Measurements from ENCODE around the gene CES5A.
"Not testable (repeated sequence)": the region's sequence is repeated elsewhere in the genome, so short reads cannot be mapped to it uniquely, and the experiment has no call there.

The CES5A gene

GRCh38 chr16:55832773-55833691 is 42.1 kb downstream of the CES5A start, which contains the start of gene CES1:
Gene CES1, minus strand, starts transcription at chr16:55833096. Its CDS starts 41 bp downstream, at chr16:55833055.
- no peaks in the 10 kb centered on the region for H3K36me3 ChIP-seq (replicated peaks)
- DNase-seq, result no peak
- H3K27ac ChIP-seq, result no peak within 1 kb of the TSS
- no peak within 1 kb of the TSS for H3K4me3 ChIP-seq (ENCODE audit: low read depth, low read length)
- in situ Hi-C loops (cut with HindIII; ENCODE audit: low pct_ligation_motif_present, low sequenced_read_pairs), result loop anchor here (25.0 kb wide), 1 partner anchor 396 kb away; no protein-coding TSS in a partner anchor
- TF ChIP-seq CTCF (IDR thresholded peaks at IDR 0.05; ENCODE audit: low read depth, low read length, missing control alignments), result no peak
- H3K27me3 ChIP-seq (replicated peaks), result no peaks in the 10 kb centered on the region

GRCh38 chr16:55832425-55832772 is 42.8 kb downstream of the CES5A start:
- Histone ChIP-seq H3K27ac (no peak overlapping the region), H3K36me3 (replicated peaks) (no peaks in the 10 kb centered on the region), H3K4me3 (ENCODE audit: low read depth, low read length) (no peak overlapping the region), H3K27me3 (replicated peaks) (no peaks in the 10 kb centered on the region)
- no peak for DNase-seq
- TF ChIP-seq CTCF (IDR thresholded peaks at IDR 0.05; ENCODE audit: low read depth, low read length, missing control alignments), result no peak
- in situ Hi-C loops (cut with HindIII; ENCODE audit: low pct_ligation_motif_present, low sequenced_read_pairs), result loop anchor here (25.0 kb wide), 1 partner anchor 395 kb away; no protein-coding TSS in a partner anchor

- no peak overlapping the region for H3K27ac ChIP-seq
- in situ Hi-C loops (cut with HindIII; ENCODE audit: low pct_ligation_motif_present, low sequenced_read_pairs), result loop anchor here (25.0 kb wide), 1 partner anchor 393 kb away; no protein-coding TSS in a partner anchor
- DNase-seq, result no peak
- H3K4me3 ChIP-seq (ENCODE audit: low read depth, low read length), result no peak overlapping the region
- H3K27me3 ChIP-seq (replicated peaks), result no peaks in the 10 kb centered on the region
- no peaks in the 10 kb centered on the region for H3K36me3 ChIP-seq (replicated peaks)
- TF ChIP-seq CTCF (IDR thresholded peaks at IDR 0.05; ENCODE audit: low read depth, low read length, missing control alignments), result no peak
Observed at GRCh38 chr16:55830658-55831294, 44.4 kb downstream of the CES5A start.

GRCh38 chr16:55829232-55829631 is 45.9 kb downstream of the CES5A start:
- not testable (repeated sequence) for H3K27ac ChIP-seq; H3K36me3 ChIP-seq (replicated peaks); H3K27me3 ChIP-seq (replicated peaks); DNase-seq; H3K4me3 ChIP-seq (ENCODE audit: low read depth, low read length)
- in situ Hi-C loops (cut with HindIII; ENCODE audit: low pct_ligation_motif_present, low sequenced_read_pairs), result loop anchor here (25.0 kb wide), 1 partner anchor 392 kb away; no protein-coding TSS in a partner anchor

GRCh38 chr16:55828680-55829079 is 46.5 kb downstream of the CES5A start:
- Histone ChIP-seq H3K27me3 (replicated peaks) (no peaks in the 10 kb centered on the region), H3K36me3 (replicated peaks) (no peaks in the 10 kb centered on the region), H3K27ac (no peak overlapping the region), H3K4me3 (ENCODE audit: low read depth, low read length) (no peak overlapping the region)
- no peak for DNase-seq
- TF ChIP-seq CTCF (IDR thresholded peaks at IDR 0.05; ENCODE audit: low read depth, low read length, missing control alignments), result no peak
- in situ Hi-C loops (cut with HindIII; ENCODE audit: low pct_ligation_motif_present, low sequenced_read_pairs), result loop anchor here (25.0 kb wide), 1 partner anchor 391 kb away; no protein-coding TSS in a partner anchor

GRCh38 chr16:55825115-55825728 is 50.0 kb downstream of the CES5A start:
- no peak for TF ChIP-seq CTCF (IDR thresholded peaks at IDR 0.05; ENCODE audit: low read depth, low read length, missing control alignments)
- in situ Hi-C loops (cut with HindIII; ENCODE audit: low pct_ligation_motif_present, low sequenced_read_pairs), result loop anchor here (25.0 kb wide), 1 partner anchor 388 kb away; no protein-coding TSS in a partner anchor
- DNase-seq, result no peak
- no peaks in the 10 kb centered on the region for H3K36me3 ChIP-seq (replicated peaks)
- H3K4me3 ChIP-seq (ENCODE audit: low read depth, low read length), result no peak overlapping the region
- H3K27ac ChIP-seq, result no peak overlapping the region
- no peaks in the 10 kb centered on the region for H3K27me3 ChIP-seq (replicated peaks)
